ENCODE data around the gene TEX29.

DNA sequence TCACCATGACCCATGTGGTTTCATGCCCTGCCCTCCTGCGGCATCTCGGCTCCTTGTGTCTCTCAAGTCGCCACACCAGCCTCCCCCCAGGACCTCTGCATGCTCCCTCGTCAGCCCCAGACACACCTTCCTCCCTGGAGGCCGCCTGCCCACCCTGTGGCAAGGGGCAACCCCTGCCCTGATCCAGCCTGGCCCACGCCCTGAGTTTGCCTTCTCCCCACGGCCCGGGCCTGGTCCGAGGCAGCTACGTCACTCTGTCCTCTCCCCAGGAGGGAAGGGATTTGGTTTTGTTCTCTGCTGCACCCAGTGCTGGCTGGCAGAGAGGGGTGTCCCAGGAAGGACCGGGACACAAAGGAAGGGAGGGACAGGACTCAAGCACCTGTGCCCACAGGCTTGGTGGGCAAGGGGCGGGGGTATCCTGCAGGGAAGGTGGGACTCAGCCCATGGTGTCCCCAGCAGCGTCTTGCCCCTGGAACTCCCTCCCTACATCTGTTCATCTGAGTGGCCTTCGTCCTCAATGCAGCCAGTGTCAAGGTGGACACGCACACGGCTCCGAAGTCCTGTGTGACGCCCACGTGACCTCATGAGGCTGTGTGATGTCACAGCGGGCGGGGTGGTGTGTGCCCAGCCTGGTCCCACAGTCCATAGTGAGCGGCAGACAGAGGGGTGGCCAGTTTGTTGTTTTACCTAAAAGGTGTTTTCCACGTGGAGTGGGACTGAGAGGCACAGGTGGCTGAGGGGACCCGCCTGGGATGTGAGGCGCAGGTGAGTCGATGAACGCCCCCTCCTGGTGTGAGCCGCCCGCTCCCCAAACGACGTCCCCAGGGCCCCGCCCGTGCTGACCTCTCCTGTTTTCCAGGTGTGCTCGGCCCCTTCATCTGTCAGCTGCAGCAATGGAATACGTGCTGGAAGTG, at the start of gene TEX29:
- TF ChIP-seq, protein P1, sequence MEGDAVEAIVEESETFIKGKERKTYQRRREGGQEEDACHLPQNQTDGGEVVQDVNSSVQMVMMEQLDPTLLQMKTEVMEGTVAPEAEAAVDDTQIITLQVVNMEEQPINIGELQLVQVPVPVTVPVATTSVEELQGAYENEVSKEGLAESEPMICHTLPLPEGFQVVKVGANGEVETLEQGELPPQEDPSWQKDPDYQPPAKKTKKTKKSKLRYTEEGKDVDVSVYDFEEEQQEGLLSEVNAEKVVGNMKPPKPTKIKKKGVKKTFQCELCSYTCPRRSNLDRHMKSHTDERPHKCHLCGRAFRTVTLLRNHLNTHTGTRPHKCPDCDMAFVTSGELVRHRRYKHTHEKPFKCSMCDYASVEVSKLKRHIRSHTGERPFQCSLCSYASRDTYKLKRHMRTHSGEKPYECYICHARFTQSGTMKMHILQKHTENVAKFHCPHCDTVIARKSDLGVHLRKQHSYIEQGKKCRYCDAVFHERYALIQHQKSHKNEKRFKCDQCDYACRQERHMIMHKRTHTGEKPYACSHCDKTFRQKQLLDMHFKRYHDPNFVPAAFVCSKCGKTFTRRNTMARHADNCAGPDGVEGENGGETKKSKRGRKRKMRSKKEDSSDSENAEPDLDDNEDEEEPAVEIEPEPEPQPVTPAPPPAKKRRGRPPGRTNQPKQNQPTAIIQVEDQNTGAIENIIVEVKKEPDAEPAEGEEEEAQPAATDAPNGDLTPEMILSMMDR (conservative IDR thresholded peaks at IDR 0.05; ENCODE audit: low read depth, low read length): no peak
- no peak for TF ChIP-seq EZH2 (IDR thresholded peaks at IDR 0.05; ENCODE audit: borderline replicate concordance, low read depth, low read length, poor library complexity, severe bottlenecking)
